Measurements from ENCODE around the gene DNAH10. TPM values are rescaled to one million over a fixed set of nuclear protein-coding genes. Genes with fewer than 3 reads are reported as not detected.

The DNAH10 gene
- total RNA-seq, 1 experiment from 2014 or later: 0.17 TPM

DNA sequence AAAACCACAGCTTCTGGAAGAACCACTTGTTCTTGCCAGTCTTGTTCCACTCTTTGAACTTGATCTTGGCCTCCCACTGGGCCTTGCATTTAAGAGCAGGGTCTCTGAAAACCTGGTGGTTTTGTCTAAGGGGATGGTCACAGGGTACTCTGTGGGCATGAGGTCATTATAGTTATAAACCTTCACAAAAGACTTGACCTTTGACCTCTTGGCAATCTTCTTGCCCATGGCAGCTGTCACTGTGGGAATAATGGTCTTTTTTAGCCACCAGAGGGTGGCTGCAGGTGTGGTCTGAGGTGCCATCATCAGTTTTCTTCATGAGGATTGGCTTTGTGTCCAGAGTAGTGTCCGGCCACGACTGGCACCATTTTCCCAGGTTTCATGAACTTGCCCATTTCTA, 40.9 kb upstream of the DNAH10 start:
- H3K36me3 Mint-ChIP-seq (ENCODE audit: insufficient read depth in 1 of 3, low read depth in 3 of 3): peaks cover 8 to 60% (median 46%) of the 10 kb centered on the region in 3 experiments; a peak in 6 of 7 replicates

More for the DNA sequence above, 40.9 kb upstream of the DNAH10 start:
- Mint-ChIP-seq H3K27ac (no peak overlapping the region), H3K4me3 (no peak overlapping the region), H3K27me3 (ENCODE audit: low read depth) (no peaks in the 10 kb centered on the region), H3K4me1 (no peaks in the 10 kb centered on the region), H3K9me3 (no peaks in the 10 kb centered on the region)
- no peak overlapping the region for H2AK5ac ChIP-seq (ENCODE audit: insufficient read length, low read length)
- no peak overlapping the region for H4K5ac ChIP-seq (ENCODE audit: insufficient read length, low read depth, low read length)
- H3K4me1 ChIP-seq (ENCODE audit: insufficient read depth, low read length): no peaks in the 10 kb centered on the region
- H3K23ac ChIP-seq (ENCODE audit: insufficient read length, low read depth, low read length): no peak overlapping the region
- H3K27me3 ChIP-seq (ENCODE audit: insufficient read depth, low read length): no peaks in the 10 kb centered on the region
- H3K4ac ChIP-seq (ENCODE audit: low read depth, low read length): no peak overlapping the region
- H4K20me1 ChIP-seq (ENCODE audit: control insufficient read depth, insufficient read depth, insufficient read length): no peaks in the 10 kb centered on the region
- H3K14ac ChIP-seq (ENCODE audit: insufficient read depth, low read length): no peak overlapping the region
- no peak for TF ChIP-seq CTCF (conservative IDR thresholded peaks at IDR 0.05)
- H3K4me2 ChIP-seq (ENCODE audit: insufficient read depth, insufficient read length, low read length): no peak overlapping the region
- no CpG with 5 or more reads among the region's 2 CpGs for WGBS (ENCODE audit: extremely low coverage, insufficient read length, low lambda C conversion rate)
- no peak overlapping the region for H2BK120ac ChIP-seq (ENCODE audit: low read depth, low read length, poor library complexity, severe bottlenecking)
- H2BK15ac ChIP-seq (ENCODE audit: low read depth, low read length): no peak overlapping the region
- no peaks in the 10 kb centered on the region for H3K79me1 ChIP-seq (ENCODE audit: insufficient read depth, low read depth, low read length, poor library complexity, severe bottlenecking)
- no peak overlapping the region for H3T11ph ChIP-seq (ENCODE audit: low read length)
- no peak overlapping the region for H2BK20ac ChIP-seq (ENCODE audit: low read depth, low read length, poor library complexity, severe bottlenecking)
- H3K56ac ChIP-seq (ENCODE audit: insufficient read length, low read depth, low read length): no peak overlapping the region
- no peaks in the 10 kb centered on the region for H3K23me2 ChIP-seq (ENCODE audit: insufficient read length, low read depth, low read length, poor library complexity, severe bottlenecking)
- no peak overlapping the region for H3K27ac ChIP-seq (ENCODE audit: insufficient read length, low read depth, low read length)
- no peak overlapping the region for H4K91ac ChIP-seq (ENCODE audit: insufficient read length, low read depth, low read length)
- H2BK5ac ChIP-seq (ENCODE audit: insufficient read length, low read length): no peak overlapping the region
- no peak for DNase-seq
- H3K9me3 ChIP-seq (ENCODE audit: control insufficient read depth, low read depth, low read length): no peaks in the 10 kb centered on the region
- H3K79me2 ChIP-seq (ENCODE audit: insufficient read depth, low read length): no peaks in the 10 kb centered on the region
- H3K18ac ChIP-seq (ENCODE audit: insufficient read length, low read depth, low read length): no peak overlapping the region
- H3K9ac ChIP-seq (ENCODE audit: extremely low read depth, insufficient read length, low read length): no peak overlapping the region
- H4K8ac ChIP-seq (replicated peaks; ENCODE audit: insufficient read length, low read depth, low read length): no peak overlapping the region
- no peak overlapping the region for H2BK12ac ChIP-seq (ENCODE audit: insufficient read length, low read depth, low read length)
- no peak overlapping the region for H2AFZ ChIP-seq (ENCODE audit: low read length)

All from H9 (cell line).